ENCODE results near the gene CLEC10A. TPM values are rescaled to one million over a fixed set of nuclear protein-coding genes. Genes with fewer than 3 reads are reported as not detected.
A peak's percentile ranks its signal among the peaks of the same experiment; 100 is the strongest.

The CLEC10A gene
- total and polyA plus RNA-seq, 10 of the 15 experiments (the other 5 are each of a cell fraction or from before 2014, with no cell fraction given), result not detected

- no peak for TF ChIP-seq BCL3 (IDR thresholded peaks at IDR 0.05; ENCODE audit: borderline replicate concordance, insufficient read depth, low read depth, low read length, poor library complexity, severe bottlenecking)
Measured at GRCh38 chr17:7110617-7111306, 30.7 kb upstream of the CLEC10A start (continued).

GRCh38 chr17:7109461-7110322 is 29.6 kb upstream of the CLEC10A start:
- H3K9ac ChIP-seq (ENCODE audit: control insufficient read depth, insufficient read depth, low read length), result no peak overlapping the region
- H3K9me3 ChIP-seq (replicated peaks; ENCODE audit: control insufficient read depth, insufficient read depth, low read length), result no peaks in the 10 kb centered on the region
- ATAC-seq (peak; percentile 29; the same call in 2 of the 3 replicates), FAIRE-seq (peak; percentile 77), DNase-seq (ENCODE audit: low read depth, low spot score) (no peak)
- no peak overlapping the region for H3K27ac ChIP-seq (ENCODE audit: control insufficient read depth, insufficient read depth)
- H3K4me2 ChIP-seq (ENCODE audit: control insufficient read depth, insufficient read depth), result no peak overlapping the region
- H3K4me3 ChIP-seq, result no peak overlapping the region
- no peaks in the 10 kb centered on the region for H3K36me3 ChIP-seq (ENCODE audit: control insufficient read depth in 2 of 2, insufficient read depth in 2 of 2, low read length in 1 of 2)
- ChIA-PET POLR2A (interaction anchor here (1.2 kb wide), 1 partner anchor 74 kb away, joined by 3 read pairs; the partner anchor contains the start of gene SLC16A13), RAD21 (ENCODE audit: unreplicated experiment) (no interaction called here), SMC1A (ENCODE audit: uncharacterized antibody, unreplicated experiment) (interaction anchor here (1.4 kb wide), 1 partner anchor 11 kb away, joined by 3 read pairs; no protein-coding TSS in a partner anchor), CTCF (interaction anchor here (0.7 to 1.4 kb wide), 5 partner anchors 8 to 57 kb away, joined by 3 to 5 read pairs (median 3); no protein-coding TSS in a partner anchor)
- WGBS (ENCODE audit: insufficient coverage, insufficient replicate concordance, low lambda C conversion rate, missing lambda C conversion rate), result 43% methylated on average over 10 of the region's 10 CpGs
- no peaks in the 10 kb centered on the region for H4K20me1 ChIP-seq (ENCODE audit: control insufficient read depth, insufficient read depth)
- no peaks in the 10 kb centered on the region for H3K79me2 ChIP-seq (ENCODE audit: control insufficient read depth, insufficient read depth, low read length)
- H3K4me1 ChIP-seq (ENCODE audit: control insufficient read depth, insufficient read depth, low read length), result peaks cover 7% of the 10 kb centered on the region
- no peak overlapping the region; the same call in 1 of the 2 replicates for H2AFZ ChIP-seq (ENCODE audit: control insufficient read depth, low read depth, low read length)
- intact Hi-C loops (cut with micrococcal nuclease; ENCODE audit: unreplicated experiment) (no loop called here), in situ Hi-C loops (cut with MboI) (no loop called here)
- no TSS peak for BruUV-seq (replicated peaks)
- no peaks in the 10 kb centered on the region for H3K27me3 ChIP-seq (replicated peaks in 1 of 2; ENCODE audit: control insufficient read depth in 2 of 2, insufficient read depth in 2 of 2, low read length in 1 of 2)
- TF ChIP-seq BCL3 (IDR thresholded peaks at IDR 0.05; ENCODE audit: borderline replicate concordance, insufficient read depth, low read depth, low read length, poor library complexity, severe bottlenecking) (peak; percentile 96), IRF3 (IDR thresholded peaks at IDR 0.05) (no peak), CHD2 (IDR thresholded peaks at IDR 0.05; ENCODE audit: borderline replicate concordance, low read depth, low read length) (no peak), MYB (IDR thresholded peaks at IDR 0.05; ENCODE audit: borderline replicate concordance, low read depth, low read length) (no peak), MTA2 (IDR thresholded peaks at IDR 0.05; ENCODE audit: low read depth) (no peak), YY1 (IDR thresholded peaks at IDR 0.05; ENCODE audit: low read depth, low read length) (no peak), FOXK2 (IDR thresholded peaks at IDR 0.05) (no peak), USF1 (IDR thresholded peaks at IDR 0.05; ENCODE audit: borderline replicate concordance, extremely low read length, insufficient read depth, low read depth, low read length) (no peak), YBX1 (IDR thresholded peaks at IDR 0.05) (no peak), BCL11A (IDR thresholded peaks at IDR 0.05; ENCODE audit: low read depth, low read length) (no peak), CHD4 (IDR thresholded peaks at IDR 0.05) (no peak), EGR1 (IDR thresholded peaks at IDR 0.05; ENCODE audit: borderline replicate concordance in 1 of 2, low read depth in 2 of 2, low read length in 2 of 2) (peak in 1 of 2 experiments; percentile 74; a peak in 1 of 3 replicates), RAD51 (IDR thresholded peaks at IDR 0.05) (no peak)
